ENCODE measurements around the gene DIO1.

GRCh38 chr1:53896635-53897229 is 2.7 kb downstream of the DIO1 start:
- no peak for TF ChIP-seq POLR2AphosphoS5 (IDR thresholded peaks at IDR 0.05)
- TF ChIP-seq CTCF (IDR thresholded peaks at IDR 0.05), result no peak
- no peak for TF ChIP-seq POLR2A (IDR thresholded peaks at IDR 0.05)

All from suprapubic skin (tissue), 4 donors.